Measurements from ENCODE around the gene TRIM13.

GRCh38 chr13:49972709-49973108 lies 24.1 kb upstream of the TRIM13 start:
- TF ChIP-seq CTCF (IDR thresholded peaks at IDR 0.05 in 4 of 5, conservative IDR thresholded peaks at IDR 0.05 in 1 of 5): no peak
- no peak for TF ChIP-seq POLR2A (IDR thresholded peaks at IDR 0.05)

All from gastrocnemius medialis (tissue), 4 donors.